Embryonic facial prominence (tissue), 1 donor: ENCODE data around the gene MTERF4.

Experiments
- DNase-seq: peaks from one replicate; pipeline ENCODE4 v3.0.0-alpha.2; 2016; ENCODE audit errors: extremely low spot score

Gene MTERF4

DNA sequence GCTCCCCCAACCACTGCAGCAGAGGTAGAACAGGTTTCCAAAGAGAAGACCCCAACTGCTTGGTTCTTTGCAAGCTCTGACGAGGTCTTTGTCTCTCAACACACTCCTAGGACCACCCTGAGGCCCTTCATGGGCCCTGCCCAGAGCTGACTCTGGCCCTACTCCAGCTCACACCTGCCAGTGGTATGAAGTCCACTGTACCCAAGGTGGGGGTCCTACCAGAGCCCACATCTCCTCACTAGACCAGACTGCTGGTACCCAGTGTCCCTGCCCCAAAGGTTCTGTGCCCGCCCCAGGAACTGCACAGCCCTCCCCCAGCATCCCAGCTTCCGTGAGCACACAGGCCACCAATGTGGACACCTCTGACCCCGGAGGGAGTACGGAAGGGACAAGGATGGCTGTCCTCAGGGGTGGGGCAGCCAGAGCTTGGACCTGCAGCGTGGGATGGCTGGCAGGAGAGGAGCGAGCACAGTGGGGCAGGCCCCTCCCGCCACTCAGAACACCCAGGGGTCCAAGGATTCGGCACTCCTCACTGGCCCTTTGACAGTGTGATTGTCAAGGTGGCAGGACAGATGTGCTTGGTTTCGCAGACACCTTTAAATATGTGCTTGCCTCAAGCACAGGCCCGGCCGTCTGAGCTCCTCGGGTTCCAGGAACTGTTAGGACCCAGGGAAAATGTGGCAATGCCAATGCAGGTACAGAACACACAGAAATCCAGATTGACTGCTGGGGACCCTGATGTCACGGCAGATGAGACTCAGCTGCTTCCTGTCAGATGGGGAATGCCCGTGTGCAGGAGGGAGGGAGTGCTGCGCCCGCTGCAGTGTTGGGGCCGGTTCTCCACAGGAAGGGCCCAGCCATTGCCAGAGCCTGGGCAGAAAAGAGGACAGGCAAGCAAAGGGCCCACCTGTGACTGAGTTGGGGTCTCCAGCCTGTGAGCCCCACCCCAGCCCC, 51.2 kb downstream of the MTERF4 start:
- DNase-seq, result no peak

DNA sequence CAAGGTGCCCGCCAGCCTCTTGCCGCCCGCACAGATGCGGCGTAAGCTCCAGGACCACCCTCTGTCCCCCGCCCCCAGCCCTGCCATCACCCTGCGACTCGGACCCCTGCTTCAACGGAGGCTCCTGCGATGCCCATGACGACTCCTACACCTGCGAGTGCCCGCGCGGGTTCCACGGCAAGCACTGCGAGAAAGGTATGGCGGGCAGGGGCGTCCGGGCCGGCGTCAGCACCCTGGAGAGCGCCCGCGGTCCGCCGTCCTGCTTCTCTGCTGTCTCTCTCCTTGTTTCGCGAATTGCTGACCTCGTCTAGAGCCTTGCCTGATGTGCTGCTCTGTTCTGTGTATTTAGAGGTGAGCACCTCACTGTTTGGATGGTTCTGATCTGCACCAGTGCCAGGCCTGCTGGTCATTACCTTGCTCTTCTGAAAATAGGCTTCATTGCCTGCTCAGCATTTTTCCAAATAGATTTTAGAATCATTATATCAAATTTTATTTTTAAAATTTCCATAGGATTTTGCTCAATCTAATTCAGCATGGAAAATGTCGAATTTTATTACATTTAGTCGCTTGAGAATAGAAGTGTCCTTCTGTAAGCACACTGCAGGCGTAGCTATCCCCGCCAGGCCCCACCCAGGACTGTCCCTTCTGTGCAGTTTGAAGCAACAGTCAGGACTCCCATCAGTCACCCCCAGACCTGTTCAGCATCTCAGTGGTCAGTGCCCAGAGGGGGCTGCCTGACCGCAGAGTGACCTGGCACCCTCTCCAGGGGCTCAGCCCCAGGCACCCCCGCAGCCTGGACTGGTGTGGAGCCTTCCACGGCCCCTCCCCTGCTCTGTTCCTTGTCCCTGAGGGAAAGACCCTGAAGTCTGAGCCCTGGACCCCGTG, 52.1 kb downstream of the MTERF4 start:
- DNase-seq, result no peak

DNA sequence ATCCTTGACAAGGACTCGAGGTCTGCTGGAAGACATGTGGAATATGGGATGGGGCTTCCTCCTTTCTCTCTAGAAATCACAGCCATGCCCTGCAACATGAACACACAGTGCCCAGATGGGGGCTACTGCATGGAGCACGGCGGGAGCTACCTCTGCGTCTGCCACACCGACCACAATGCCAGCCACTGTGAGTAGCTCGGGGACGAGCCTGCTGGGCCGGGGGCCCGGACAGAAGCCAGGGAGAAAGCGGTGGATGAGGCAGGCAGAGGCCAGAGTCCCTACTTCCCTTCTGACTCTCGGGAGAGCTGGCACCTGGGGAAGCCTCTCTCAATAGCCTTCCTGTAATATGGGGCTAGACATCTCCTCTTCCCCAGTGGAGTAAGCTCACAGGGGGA, 53.1 kb downstream of the MTERF4 start:
- no peak for DNase-seq

DNA sequence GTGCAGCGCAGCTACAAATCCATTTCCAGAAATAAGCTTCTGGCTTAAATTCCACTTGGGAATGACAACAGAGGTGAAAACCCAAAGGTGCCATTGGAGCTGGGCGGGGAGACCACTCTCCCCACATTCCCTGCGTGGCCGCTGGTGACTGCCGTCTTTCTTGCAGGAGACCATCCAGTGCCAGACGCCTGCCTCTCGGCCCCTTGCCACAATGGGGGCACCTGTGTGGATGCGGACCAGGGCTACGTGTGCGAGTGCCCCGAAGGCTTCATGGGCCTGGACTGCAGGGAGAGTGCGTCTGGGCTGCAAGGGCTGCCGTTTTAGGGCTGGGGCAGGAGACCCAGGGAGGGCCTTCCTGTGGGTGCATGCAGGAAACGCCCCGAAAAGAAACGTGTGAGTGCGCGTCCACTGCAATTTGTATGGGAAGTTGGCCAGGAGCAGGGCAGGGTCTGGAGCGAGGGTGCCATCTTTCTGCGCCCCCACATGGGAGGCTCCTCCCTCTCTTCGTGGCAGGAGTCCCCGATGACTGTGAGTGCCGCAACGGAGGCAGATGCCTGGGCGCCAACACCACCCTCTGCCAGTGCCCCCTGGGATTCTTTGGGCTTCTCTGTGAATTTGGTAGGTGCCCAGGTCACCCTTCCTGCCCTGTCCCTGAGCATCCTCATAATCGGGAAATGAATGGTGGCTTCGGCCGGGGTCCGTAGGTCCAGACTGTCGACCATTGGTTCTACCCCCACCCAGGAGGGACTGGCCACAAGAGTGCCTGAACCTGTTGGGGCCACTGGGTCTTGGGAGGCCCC, 53.7 kb downstream of the MTERF4 start:
- DNase-seq, result no peak

DNA sequence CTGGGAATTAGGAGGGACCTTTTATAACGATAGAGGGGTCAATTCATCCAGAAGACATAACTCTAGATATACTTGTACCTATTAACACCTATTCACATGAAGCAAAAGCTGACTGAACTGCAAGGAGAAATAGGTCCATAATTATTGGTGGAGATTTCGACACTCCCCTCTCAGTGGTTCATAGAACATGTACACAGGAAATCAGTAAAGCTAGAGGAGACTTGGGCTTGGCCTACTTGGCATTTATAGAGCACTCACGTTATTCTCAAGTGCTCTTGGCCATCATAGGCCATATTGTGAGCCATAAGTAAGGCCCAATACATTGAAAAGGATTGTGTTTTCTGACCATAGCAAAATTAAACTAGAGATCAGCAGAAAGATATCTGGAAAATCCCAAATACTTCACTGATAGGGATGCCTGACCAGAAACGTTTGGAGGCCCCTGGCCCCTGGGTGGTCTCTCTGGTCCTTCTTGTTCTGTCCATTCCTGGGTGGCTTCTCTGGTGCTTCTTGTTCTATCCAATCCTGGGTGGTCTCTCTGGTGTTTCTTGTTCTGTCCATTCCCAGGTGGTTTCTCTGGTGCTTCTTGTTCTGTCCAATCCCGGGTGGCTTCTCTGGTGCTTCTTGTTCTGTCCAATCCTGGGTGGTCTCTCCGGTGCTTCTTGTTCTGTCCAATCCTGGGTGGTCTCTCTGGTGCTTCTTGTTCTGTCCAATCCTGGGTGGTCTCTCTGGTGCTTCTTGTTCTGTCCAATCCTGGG, 54.7 kb downstream of the MTERF4 start:
- DNase-seq, result no peak
